Gastrocnemius medialis (tissue), 4 donors: ENCODE results near the gene MVB12A.

Source experiments
- CTCF ChIP-seq, 5 experiments: fragments of 450-650 bp in 3 of 5; fragments of 200-600 bp in 2 of 5; sonication (generic) in 2 of 5; IDR thresholded peaks in 4 of 5; conservative IDR thresholded peaks in 1 of 5; 1 replicate in 4 of 5; 2 replicates in 1 of 5; pipeline ENCODE4 v1.5.1; 2016 to 2019; ENCODE audit warnings: antibody characterized with exemption in 5 of 5, mild to moderate bottlenecking in 3 of 5, moderate library complexity in 3 of 5
- POLR2A ChIP-seq, 2 donors: fragments of 450-650 bp; IDR thresholded peaks; one replicate each; pipeline ENCODE4 v1.6.1; 2017; ENCODE audit warnings: antibody characterized with exemption in 2 of 2, mild to moderate bottlenecking in 2 of 2, moderate library complexity in 2 of 2

GRCh38 chr19:17404621-17405249, 15.1 kb upstream of the MVB12A start:
- no peak for TF ChIP-seq POLR2A (IDR thresholded peaks at IDR 0.05)
- no peak for TF ChIP-seq CTCF (IDR thresholded peaks at IDR 0.05 in 4 of 5, conservative IDR thresholded peaks at IDR 0.05 in 1 of 5)
